HepG2 (cell line): ENCODE data around the gene AREL1. TPM values are rescaled to one million over a fixed set of nuclear protein-coding genes. Genes with fewer than 3 reads are reported as not detected.

Experiments
- GLI4 ChIP-seq: sonication (generic); formaldehyde crosslinking; IDR thresholded peaks from 2 replicates; pipeline ENCODE4 v1.5.1; 2020; ENCODE audit warnings: missing genetic modification reagents, mild to moderate bottlenecking, moderate library complexity, borderline replicate concordance
- KIAA2018 ChIP-seq: sonication (generic); formaldehyde crosslinking; IDR thresholded peaks from 2 replicates; pipeline ENCODE4 v1.5.0; 2020; ENCODE audit warnings: mild to moderate bottlenecking, missing genetic modification reagents, borderline replicate concordance
- NR2F2 ChIP-seq: IDR thresholded peaks from 2 replicates; pipeline ENCODE4 v1.6.1; 2012; ENCODE audit warnings: low read depth, inconsistent platforms, borderline replicate concordance
- NR3C1 ChIP-seq: sonication (generic); formaldehyde crosslinking; IDR thresholded peaks from 2 replicates; pipeline ENCODE4 v1.4.0; 2020; ENCODE audit warnings: missing genetic modification reagents
- RNF2 ChIP-seq: fragments of 450-650 bp; conservative IDR thresholded peaks from 2 replicates; pipeline ENCODE4 v1.6.1; 2016; ENCODE audit warnings: low read depth
- ZFYVE20 ChIP-seq: sonication (generic); formaldehyde crosslinking; IDR thresholded peaks from 2 replicates; pipeline ENCODE4 v1.8.0; 2023; ENCODE audit warnings: low read depth, mild to moderate bottlenecking, moderate library complexity, missing genetic modification reagents, borderline replicate concordance
- ZNF124 ChIP-seq: sonication (generic); formaldehyde crosslinking; IDR thresholded peaks from 2 replicates; pipeline ENCODE4 v1.4.0; 2020; ENCODE audit warnings: missing genetic modification reagents
- ZNF280D ChIP-seq: sonication (generic); formaldehyde crosslinking; IDR thresholded peaks from 2 replicates; pipeline ENCODE4 v1.5.1; 2020; ENCODE audit warnings: mild to moderate bottlenecking, missing genetic modification reagents
- ZNF292 ChIP-seq: sonication (generic); formaldehyde crosslinking; IDR thresholded peaks from 2 replicates; pipeline ENCODE4 v1.8.1; 2022; ENCODE audit warnings: mild to moderate bottlenecking, low read depth, missing genetic modification reagents, borderline replicate concordance
- ZNF331 ChIP-seq: sonication (generic); formaldehyde crosslinking; IDR thresholded peaks from 2 replicates; pipeline ENCODE4 v1.4.0; 2020; ENCODE audit warnings: missing genetic modification reagents
- ZNF496 ChIP-seq: sonication (generic); formaldehyde crosslinking; IDR thresholded peaks from 2 replicates; pipeline ENCODE4 v1.8.1; 2023; ENCODE audit warnings: mild to moderate bottlenecking, moderate library complexity, missing genetic modification reagents; ENCODE audit not compliant: insufficient replicate concordance
- polyA plus RNA-seq, 8 experiments: library from polyadenylated mRNA; depleted of rRNA in 3 of 8; stranded (reverse) in 7 of 8; unstranded in 1 of 8; fragments of >200 nt; fragmentation: Illumina TruSeq in 4 of 8; extraction: Trizol in 4 of 8; gene quantifications; 2 replicates each; pipeline versions ENCODE4 v1.2.1 to v1.2.3, GENCODE V29; 2011 to 2016; ENCODE audit warnings: low read depth in 4 of 8, missing spikeins in 1 of 8, mixed read lengths in 1 of 8; ENCODE audit not compliant: insufficient read depth in 1 of 8
- total RNA-seq, 5 experiments: library from RNA; depleted of rRNA; stranded (reverse); fragments of >200 nt; fragmentation: Illumina TruSeq; extraction: Trizol; gene quantifications; 2 replicates each; pipeline ENCODE4 v1.2.3, GENCODE V29; 2016; ENCODE audit warnings: low read depth in 1 of 5

The AREL1 gene
- total and polyA plus RNA-seq, 2 of the 13 experiments (the other 11 are each of a cell fraction or from before 2014, with no cell fraction given): 21.3 to 25.4 TPM

GRCh38 chr14:74737753-74738325 lies 25.0 kb upstream of the AREL1 start (continued):
- TF ChIP-seq KIAA2018 (CRISPR knock-in tag) (no peak), ZFYVE20 (CRISPR knock-in tag) (no peak), ZNF280D (no peak), RNF2 (no peak), ZNF331 (CRISPR knock-in tag) (no peak), ZNF496 (CRISPR knock-in tag) (no peak), NR3C1 (no peak), NR2F2 (no peak), ZNF292 (CRISPR knock-in tag) (no peak), GLI4 (no peak), ZNF124 (no peak)
- TF ChIP-seq, all 625 proteins: peak for 0
